ENCODE data around the gene ACP3.
A peak's percentile ranks its signal among the peaks of the same experiment; 100 is the strongest.
"Not testable (repeated sequence)": the region's sequence is repeated elsewhere in the genome, so short reads cannot be mapped to it uniquely, and the experiment has no call there.

Gene ACP3

DNA sequence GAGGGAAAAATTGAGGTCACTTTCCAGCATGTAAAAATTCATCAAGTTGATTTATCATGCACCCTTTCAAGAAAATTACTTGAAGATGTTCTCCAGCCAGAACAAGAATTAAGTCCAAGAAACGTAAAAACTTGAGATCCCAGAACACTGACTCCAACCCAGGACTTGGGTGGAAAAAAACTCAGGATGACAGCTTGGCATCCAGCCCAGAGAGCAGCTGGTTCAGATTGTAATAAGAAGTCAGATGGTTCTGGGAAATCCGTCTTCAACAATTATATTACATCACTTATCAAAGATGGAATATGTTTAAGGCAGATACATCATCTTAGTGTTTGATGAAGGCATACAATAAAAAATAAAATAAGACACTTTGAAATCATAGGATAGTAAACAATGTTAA lies 77.1 kb downstream of the ACP3 start:
- H3K4me3 ChIP-seq (ENCODE audit: low read depth, low read length) = no peak overlapping the region
- TF ChIP-seq, protein P1, sequence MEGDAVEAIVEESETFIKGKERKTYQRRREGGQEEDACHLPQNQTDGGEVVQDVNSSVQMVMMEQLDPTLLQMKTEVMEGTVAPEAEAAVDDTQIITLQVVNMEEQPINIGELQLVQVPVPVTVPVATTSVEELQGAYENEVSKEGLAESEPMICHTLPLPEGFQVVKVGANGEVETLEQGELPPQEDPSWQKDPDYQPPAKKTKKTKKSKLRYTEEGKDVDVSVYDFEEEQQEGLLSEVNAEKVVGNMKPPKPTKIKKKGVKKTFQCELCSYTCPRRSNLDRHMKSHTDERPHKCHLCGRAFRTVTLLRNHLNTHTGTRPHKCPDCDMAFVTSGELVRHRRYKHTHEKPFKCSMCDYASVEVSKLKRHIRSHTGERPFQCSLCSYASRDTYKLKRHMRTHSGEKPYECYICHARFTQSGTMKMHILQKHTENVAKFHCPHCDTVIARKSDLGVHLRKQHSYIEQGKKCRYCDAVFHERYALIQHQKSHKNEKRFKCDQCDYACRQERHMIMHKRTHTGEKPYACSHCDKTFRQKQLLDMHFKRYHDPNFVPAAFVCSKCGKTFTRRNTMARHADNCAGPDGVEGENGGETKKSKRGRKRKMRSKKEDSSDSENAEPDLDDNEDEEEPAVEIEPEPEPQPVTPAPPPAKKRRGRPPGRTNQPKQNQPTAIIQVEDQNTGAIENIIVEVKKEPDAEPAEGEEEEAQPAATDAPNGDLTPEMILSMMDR (conservative IDR thresholded peaks at IDR 0.05; ENCODE audit: low read depth, low read length) = no peak
- peak; percentile 54 for DNase-seq (ENCODE audit: low read depth)

DNA sequence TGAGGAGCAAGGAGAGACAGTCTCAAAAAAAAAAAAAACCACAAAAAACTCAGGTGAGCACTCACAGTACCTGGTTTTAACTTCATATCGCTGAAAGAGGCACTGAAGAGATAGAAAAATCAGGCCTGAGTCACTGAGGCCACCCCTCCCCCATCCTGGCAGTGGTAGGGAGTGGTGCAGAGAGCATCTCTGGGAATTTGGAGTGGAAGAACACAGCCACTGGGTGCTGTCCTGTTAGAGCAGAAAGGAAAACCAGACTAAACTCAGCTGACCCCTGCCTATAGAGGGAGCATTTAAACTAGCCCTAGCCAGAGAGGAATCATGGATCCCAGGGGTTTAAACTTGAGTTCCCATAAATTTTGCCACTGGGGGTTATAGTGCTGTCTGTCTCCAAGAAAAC lies 77.9 kb downstream of the ACP3 start:
- no peak overlapping the region for H3K4me3 ChIP-seq (ENCODE audit: low read depth, low read length)
- TF ChIP-seq, protein P1 (conservative IDR thresholded peaks at IDR 0.05; ENCODE audit: low read depth, low read length) = no peak

DNA sequence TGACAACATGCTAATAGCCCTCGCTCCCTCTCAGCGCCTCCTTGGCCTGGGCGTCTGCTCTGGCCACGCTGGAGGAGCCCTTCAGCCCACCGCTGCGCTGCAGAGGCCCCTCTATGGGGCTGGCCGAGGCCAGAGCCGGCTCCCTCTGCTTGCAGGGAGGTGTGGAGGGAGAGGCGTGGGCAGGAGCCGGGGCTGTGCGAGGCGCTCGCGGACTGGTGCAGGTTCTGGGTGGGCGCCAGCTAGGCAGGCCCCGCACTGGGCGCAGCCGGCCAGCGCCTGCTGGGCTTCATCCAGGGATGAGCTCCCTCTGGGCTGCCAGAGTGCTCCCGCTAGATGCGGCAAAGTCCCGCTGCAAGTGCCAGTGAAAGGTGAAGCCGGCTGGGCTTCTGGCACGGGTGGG lies 79.0 kb downstream of the ACP3 start:
- no peak for DNase-seq (ENCODE audit: low read depth)
- TF ChIP-seq, protein P1 (conservative IDR thresholded peaks at IDR 0.05; ENCODE audit: low read depth, low read length) = no peak
- H3K4me3 ChIP-seq (ENCODE audit: low read depth, low read length) = no peak overlapping the region

More for the DNA sequence above, 77.9 kb downstream of the ACP3 start:
- DNase-seq (ENCODE audit: low read depth) = no peak

DNA sequence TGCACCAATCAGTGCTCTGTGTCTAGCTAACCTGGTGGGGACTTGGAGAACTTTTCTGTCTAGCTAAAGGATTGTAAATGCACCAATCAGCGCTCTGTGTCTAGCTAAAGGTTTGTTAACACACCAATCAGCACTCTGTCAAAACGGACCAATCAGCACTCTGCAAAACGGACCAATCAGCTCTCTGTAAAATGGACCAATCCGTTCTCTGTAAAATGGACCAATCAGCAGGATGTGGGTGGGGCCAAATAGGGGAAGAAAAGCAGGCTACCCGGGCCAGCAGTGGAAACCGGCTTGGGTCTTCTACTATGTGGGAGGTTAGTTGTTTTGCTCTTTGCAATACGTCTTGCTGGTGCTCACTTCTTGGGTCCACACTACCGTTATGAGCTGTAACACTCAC lies 79.6 kb downstream of the ACP3 start:
- not testable (repeated sequence) for H3K4me3 ChIP-seq (ENCODE audit: low read depth, low read length); DNase-seq (ENCODE audit: low read depth)

DNA sequence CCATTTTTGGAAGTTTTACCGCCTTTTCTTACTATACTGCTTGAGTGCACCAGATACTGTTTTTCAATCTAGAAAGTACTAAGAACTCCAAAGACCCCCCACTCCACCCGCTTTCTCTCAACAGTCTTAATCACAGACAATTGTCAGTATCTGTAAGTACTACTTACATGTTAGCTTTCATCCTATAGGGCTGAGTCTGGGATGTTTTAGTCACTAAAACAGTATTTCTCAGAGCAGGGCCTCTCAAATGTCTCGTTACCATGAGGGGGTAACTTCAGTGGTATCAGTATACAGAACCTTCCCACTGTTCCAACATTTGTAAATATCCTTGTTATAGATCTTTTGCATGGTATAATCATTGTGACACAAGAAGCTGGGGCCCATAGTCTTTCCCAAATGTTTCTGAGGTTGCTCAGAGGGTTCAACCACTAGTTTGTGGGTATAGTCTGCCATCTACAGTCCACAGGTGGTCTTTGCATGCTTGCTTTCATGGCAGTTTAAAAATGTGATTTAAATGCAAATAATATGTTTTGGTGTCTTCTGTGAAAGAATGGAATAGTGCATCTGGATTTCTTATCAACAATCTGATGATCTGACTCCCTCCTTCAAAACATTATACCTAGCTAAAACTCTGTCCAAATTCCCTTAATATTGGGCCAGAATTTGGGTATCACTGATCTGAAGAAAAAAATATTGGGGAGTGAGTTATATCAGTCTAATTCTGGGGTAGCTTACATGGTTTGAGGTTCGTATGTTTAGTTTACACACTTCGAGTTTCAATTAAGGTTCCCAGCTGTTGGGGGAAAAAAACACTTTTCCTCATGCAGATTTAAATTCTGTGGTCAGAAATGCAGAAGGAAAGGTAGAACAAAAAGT lies 82.1 kb downstream of the ACP3 start:
- TF ChIP-seq, protein P1 (conservative IDR thresholded peaks at IDR 0.05; ENCODE audit: low read depth, low read length) = peak; percentile 88
- DNase-seq (ENCODE audit: low read depth) = peak; percentile 82
- no peak overlapping the region for H3K4me3 ChIP-seq (ENCODE audit: low read depth, low read length)

DNA sequence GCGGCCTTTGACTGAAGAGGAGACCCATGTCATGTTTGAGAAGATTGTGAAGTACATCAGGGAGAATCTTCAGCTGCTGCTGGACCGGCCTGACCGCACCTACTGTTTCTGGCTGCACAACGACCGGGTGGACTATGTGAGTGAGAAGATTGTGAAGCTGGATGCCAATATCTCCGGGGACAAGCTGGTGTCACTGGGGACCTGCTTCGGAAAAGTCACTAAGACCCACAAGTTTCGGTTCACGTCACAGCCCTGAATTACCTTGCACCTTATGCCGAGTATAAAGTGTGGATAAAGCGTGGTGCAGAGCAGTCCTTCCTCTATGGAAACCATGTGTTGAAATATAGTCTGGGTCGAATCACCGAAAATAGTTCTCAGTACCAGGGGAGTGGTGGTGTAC lies 84.0 kb downstream of the ACP3 start:
- TF ChIP-seq, protein P1 (conservative IDR thresholded peaks at IDR 0.05; ENCODE audit: low read depth, low read length) = no peak
- no peak for DNase-seq (ENCODE audit: low read depth)
- no peak overlapping the region for H3K4me3 ChIP-seq (ENCODE audit: low read depth, low read length)

DNA sequence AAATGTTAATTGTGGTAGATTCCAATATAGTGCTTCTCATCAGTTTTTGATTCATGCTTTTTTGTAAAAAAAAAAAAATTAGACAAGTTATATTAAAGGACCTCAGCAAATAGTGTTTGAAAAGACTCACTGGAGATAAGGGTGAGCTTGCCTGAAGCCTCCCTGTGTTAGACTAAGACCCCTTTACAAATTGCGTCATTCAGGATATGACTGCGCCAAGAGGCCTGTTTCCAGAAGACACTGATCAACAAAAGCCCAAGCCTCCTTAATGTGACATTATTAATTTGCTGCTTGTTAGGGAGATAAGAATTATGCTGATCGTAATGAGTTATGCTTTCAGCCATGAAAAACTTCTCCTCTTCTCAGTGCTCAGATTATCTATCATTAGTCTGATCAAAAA lies 87.1 kb downstream of the ACP3 start:
- no peak overlapping the region for H3K4me3 ChIP-seq (ENCODE audit: low read depth, low read length)
- TF ChIP-seq, protein P1 (conservative IDR thresholded peaks at IDR 0.05; ENCODE audit: low read depth, low read length) = no peak
- no peak for DNase-seq (ENCODE audit: low read depth)

All from choroid plexus epithelial cell (primary cell).